Measurements from ENCODE around the gene TTC31. TPM values are rescaled to one million over a fixed set of nuclear protein-coding genes. Genes with fewer than 3 reads are reported as not detected.

TTC31 gene
- total and polyA plus RNA-seq, 12 donors, result 11.1 to 38.6 (median 20.9) TPM

DNA sequence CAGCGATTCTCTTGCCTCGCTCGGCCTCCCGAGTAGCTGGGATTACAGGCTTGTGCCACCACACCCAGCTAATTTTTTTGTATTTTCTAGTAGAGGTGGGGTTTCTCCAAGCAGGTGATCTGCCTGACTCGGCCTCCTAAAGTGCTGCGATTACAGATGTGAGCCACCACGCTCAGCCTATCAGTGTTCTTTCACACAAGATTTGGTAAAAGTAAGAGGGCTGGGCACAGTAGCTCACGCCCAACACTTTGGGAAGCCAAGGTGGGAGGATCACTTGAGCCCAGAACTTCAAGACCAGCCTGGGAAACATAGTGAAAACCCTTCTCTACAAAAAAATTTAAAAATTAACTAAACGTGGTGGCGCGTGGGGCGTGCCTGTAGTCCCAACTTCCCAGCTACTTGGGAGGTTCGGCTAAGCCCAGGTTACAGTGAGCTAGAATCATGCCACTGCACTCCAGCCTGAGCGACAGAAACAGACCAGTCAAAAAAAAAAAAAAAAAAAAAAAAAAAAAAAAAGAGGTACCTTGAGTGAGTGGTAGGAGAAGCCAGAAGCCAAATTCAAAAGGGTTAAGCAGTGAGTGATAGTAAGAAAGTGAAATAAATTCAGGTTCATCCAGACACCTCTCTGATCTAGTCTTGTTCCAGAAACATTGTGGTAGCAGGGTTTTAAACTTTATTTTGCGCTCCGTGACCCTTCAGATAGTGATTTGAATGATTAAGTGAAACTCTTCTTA is 11.4 kb upstream of the TTC31 start:
- Histone ChIP-seq H3K4me1 (replicated peaks in 1 of 2) (peaks cover 9 to 16% of the 10 kb centered on the region in 2 donors), H3K36me3 (replicated peaks in 1 of 2) (peaks cover 0 to 15% of the 10 kb centered on the region in 2 donors), H3K27ac (peak overlapping the region; percentile 57 to 96 (median 87)), H3K27me3 (no peaks in the 10 kb centered on the region), H3K4me3 (peak overlapping the region in 3 of 4 donors; percentile 43 to 72 (median 45)), H3K9me3 (replicated peaks in 1 of 3) (no peaks in the 10 kb centered on the region)
- intact Hi-C loops (cut with DNase I), result no loop called here
- TF ChIP-seq, protein P1, sequence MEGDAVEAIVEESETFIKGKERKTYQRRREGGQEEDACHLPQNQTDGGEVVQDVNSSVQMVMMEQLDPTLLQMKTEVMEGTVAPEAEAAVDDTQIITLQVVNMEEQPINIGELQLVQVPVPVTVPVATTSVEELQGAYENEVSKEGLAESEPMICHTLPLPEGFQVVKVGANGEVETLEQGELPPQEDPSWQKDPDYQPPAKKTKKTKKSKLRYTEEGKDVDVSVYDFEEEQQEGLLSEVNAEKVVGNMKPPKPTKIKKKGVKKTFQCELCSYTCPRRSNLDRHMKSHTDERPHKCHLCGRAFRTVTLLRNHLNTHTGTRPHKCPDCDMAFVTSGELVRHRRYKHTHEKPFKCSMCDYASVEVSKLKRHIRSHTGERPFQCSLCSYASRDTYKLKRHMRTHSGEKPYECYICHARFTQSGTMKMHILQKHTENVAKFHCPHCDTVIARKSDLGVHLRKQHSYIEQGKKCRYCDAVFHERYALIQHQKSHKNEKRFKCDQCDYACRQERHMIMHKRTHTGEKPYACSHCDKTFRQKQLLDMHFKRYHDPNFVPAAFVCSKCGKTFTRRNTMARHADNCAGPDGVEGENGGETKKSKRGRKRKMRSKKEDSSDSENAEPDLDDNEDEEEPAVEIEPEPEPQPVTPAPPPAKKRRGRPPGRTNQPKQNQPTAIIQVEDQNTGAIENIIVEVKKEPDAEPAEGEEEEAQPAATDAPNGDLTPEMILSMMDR (IDR thresholded peaks at IDR 0.05), result no peak
- TF ChIP-seq POLR2A (IDR thresholded peaks at IDR 0.05), result no peak
- peak in 1 of 7 donors; percentile 22 for DNase-seq
- 43 to 51% (median 46%) methylated on average over 16 of the region's 16 CpGs for WGBS, 4 donors

DNA sequence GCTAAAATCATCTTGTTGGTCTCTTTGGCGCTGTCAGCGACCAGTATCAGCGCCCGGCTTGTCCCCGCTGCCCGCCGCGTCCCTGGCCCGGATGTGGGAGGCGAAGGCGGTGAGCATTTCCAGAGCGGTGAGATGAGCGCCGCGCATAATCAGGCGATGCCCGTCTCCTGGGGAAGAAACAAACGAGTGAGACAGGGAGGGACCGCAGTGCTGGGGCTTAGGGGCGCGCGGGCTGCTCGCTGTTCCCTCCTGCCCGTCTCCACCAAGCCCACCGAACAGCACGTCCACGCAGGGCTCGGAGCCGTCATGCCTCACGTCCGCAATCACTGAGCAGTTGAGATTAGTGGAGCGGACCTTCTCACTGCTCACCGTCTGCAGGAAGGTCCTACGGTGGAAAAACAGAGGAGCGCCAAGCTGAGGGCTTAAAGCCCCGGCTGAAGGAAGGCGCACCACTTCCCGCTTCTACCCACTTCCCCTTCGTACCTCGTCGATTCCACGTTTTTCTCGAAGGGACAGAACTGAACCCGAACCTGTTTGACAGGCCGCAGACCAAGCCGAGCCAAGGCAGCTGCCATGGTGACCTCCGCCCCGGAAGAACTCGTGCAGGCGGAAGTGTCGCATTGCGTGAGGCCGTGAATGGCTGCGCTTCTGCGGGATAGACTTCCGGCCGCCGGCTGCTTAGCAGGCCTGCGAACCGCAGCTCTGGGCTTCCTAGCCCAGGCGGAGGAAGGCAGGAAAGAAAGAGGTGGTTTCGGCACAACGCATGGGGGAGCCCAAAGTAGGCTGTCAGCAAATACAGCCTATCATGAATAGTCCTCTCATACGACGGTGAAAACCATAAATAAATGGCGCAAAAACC is 10.6 kb upstream of the TTC31 start, which contains the start of gene MRPL53:
Gene MRPL53, minus strand, starts transcription at position 595 of the 859 bp plus-strand sequence. Its CDS starts 20 bp downstream, at position 575.
- Histone ChIP-seq H3K27me3 (no peaks in the 10 kb centered on the region), H3K36me3 (replicated peaks in 1 of 2) (peaks cover 0 to 15% of the 10 kb centered on the region in 2 donors), H3K4me1 (replicated peaks in 1 of 2) (peaks cover 9 to 16% of the 10 kb centered on the region in 2 donors), H3K27ac (peak within 1 kb of the TSS; percentile 57 to 96 (median 87)), H3K9me3 (replicated peaks in 1 of 3) (no peaks in the 10 kb centered on the region), H3K4me3 (peak within 1 kb of the TSS; percentile 7 to 72 (median 44))
- TF ChIP-seq, protein P1 (IDR thresholded peaks at IDR 0.05), result peak in 1 of 6 experiments; percentile 8
- TF ChIP-seq POLR2A (IDR thresholded peaks at IDR 0.05), result peak; percentile 60 to 70
- DNase-seq, result peak; percentile 92 to 98 (median 95)
- WGBS, 4 donors, result 0 to 1% (median 0%) methylated on average over 33 to 66 of the region's 66 CpGs
- intact Hi-C loops (cut with DNase I), result no loop called here

DNA sequence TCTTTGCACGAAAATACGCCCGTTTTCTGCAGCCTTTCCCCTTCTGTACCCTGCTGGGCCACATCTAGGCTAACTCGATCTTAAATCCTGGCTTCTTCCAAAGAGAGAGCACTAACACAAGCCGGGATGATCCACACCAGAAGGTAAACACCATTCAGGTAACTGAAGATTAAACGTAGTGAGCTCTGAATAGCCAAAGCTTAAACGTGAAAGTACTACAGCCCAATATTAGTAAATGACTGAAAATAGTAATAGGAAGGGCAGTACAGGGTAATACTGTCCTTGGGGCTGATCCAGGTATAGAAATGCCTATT is 10.0 kb upstream of the TTC31 start:
- H3K9me3 ChIP-seq (replicated peaks in 1 of 3), result no peaks in the 10 kb centered on the region

More for the DNA sequence above, 10.0 kb upstream of the TTC31 start:
- peak overlapping the region; percentile 57 to 96 (median 87) for H3K27ac ChIP-seq
- H3K27me3 ChIP-seq, result no peaks in the 10 kb centered on the region
- H3K4me1 ChIP-seq (replicated peaks in 1 of 2), result peaks cover 9 to 16% of the 10 kb centered on the region in 2 donors
- H3K36me3 ChIP-seq (replicated peaks in 1 of 2), result peaks cover 0 to 15% of the 10 kb centered on the region in 2 donors
- peak overlapping the region in 3 of 4 donors; percentile 43 to 72 (median 45) for H3K4me3 ChIP-seq
- intact Hi-C loops (cut with DNase I), result no loop called here
- no peak for TF ChIP-seq POLR2A (IDR thresholded peaks at IDR 0.05)
- TF ChIP-seq, protein P1 (IDR thresholded peaks at IDR 0.05), result no peak
- 7 to 13% (median 7%) methylated on average over 7 of the region's 7 CpGs for WGBS, 4 donors
- DNase-seq, result no peak
